ENCODE data around the gene MDGA2. TPM values are rescaled to one million over a fixed set of nuclear protein-coding genes. Genes with fewer than 3 reads are reported as not detected.
"Not testable (repeated sequence)": the region's sequence is repeated elsewhere in the genome, so short reads cannot be mapped to it uniquely, and the experiment has no call there.

The MDGA2 gene
- total RNA-seq, 2 experiments from 2014 or later = not detected

- H3K36me3 Mint-ChIP-seq (ENCODE audit: low read depth) = no peaks in the 10 kb centered on the region
- peaks cover 6% of the 10 kb centered on the region for H3K4me1 Mint-ChIP-seq
- CTCF ChIA-PET = interaction anchor here (0.8 kb wide), 1 partner anchor 17 kb away, joined by 3 read pairs; no protein-coding TSS in a partner anchor
- intact Hi-C loops (cut with DNase I, micrococcal nuclease) = no loop called here
- ATAC-seq (no peak), DNase-seq (no peak)
- no peak overlapping the region for H3K4me3 Mint-ChIP-seq
- H3K9me3 Mint-ChIP-seq (ENCODE audit: low read depth) = peaks cover 4% of the 10 kb centered on the region
- H3K27me3 Mint-ChIP-seq = no peaks in the 10 kb centered on the region
- POLR2A ChIA-PET = no interaction called here
- H3K27ac Mint-ChIP-seq = no peak overlapping the region
These were observed 415.6 kb downstream of the MDGA2 start for GRCh38 chr14:47259796-47260195.

- POLR2A ChIA-PET = no interaction called here
- DNase-seq = no peak
- intact Hi-C loops (cut with DNase I, micrococcal nuclease) = no loop called here
- H3K27ac Mint-ChIP-seq = no peak overlapping the region
- ATAC-seq = peak; percentile 44
- H3K36me3 Mint-ChIP-seq (ENCODE audit: low read depth) = peaks cover 2% of the 10 kb centered on the region
- H3K27me3 Mint-ChIP-seq = no peaks in the 10 kb centered on the region
- H3K4me1 Mint-ChIP-seq = peaks cover 6% of the 10 kb centered on the region
- peaks cover 8% of the 10 kb centered on the region for H3K9me3 Mint-ChIP-seq (ENCODE audit: low read depth)
- no peak overlapping the region for H3K4me3 Mint-ChIP-seq
- CTCF ChIA-PET = no interaction called here
These were observed 418.4 kb downstream of the MDGA2 start for GRCh38 chr14:47257013-47257412.

DNA sequence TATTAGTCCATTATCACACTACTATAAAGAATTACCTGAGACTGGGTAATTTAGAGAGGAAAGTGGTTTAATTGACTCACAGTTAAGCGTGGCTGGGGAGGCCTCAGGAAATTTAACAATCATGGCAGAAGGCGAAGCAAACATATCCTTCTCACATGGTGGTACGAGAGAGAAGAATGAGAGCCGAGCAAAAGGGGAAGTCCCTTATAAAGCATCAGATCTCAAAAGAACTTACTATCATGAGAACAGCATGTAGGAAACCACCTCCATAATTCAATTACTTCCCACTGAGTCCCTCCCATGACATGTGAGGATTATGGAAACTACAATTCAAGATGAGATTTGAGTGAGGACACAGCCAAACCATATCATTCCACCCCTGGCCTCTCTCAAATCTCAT, 422.6 kb downstream of the MDGA2 start:
- POLR2A ChIA-PET = no interaction called here
- Mint-ChIP-seq H3K9me3 (ENCODE audit: low read depth) (peaks cover 8% of the 10 kb centered on the region), H3K27me3 (no peaks in the 10 kb centered on the region), H3K27ac (no peak overlapping the region), H3K4me3 (no peak overlapping the region), H3K4me1 (peaks cover 6% of the 10 kb centered on the region), H3K36me3 (ENCODE audit: low read depth) (peaks cover 2% of the 10 kb centered on the region)
- DNase-seq (no peak), ATAC-seq (no peak)
- intact Hi-C loops (cut with DNase I, micrococcal nuclease) = no loop called here
- CTCF ChIA-PET = no interaction called here

DNA sequence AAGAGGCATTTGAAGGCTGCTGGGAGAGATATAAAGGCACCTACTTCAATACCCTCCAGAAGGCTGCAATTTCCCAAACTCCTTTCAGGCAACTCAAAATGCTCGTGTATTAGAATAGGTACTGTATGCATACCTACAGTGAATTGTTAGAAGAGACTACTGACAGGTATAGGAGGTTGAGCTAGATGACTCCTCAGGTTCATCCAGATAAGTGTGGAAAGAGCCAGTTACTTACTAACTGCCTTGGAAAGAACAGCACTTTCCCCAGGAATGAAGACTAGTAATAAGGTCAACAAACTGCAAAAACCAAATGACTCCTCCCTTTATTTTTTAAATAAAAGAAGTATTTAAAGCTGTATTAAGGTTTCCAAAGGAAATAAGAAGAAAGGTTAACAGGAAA, 429.0 kb downstream of the MDGA2 start:
- ChIA-PET CTCF (no interaction called here), POLR2A (no interaction called here)
- intact Hi-C loops (cut with DNase I, micrococcal nuclease) = no loop called here
- Mint-ChIP-seq H3K27me3 (no peaks in the 10 kb centered on the region), H3K36me3 (ENCODE audit: low read depth) (no peaks in the 10 kb centered on the region), H3K27ac (no peak overlapping the region), H3K4me3 (no peak overlapping the region), H3K4me1 (no peaks in the 10 kb centered on the region), H3K9me3 (ENCODE audit: low read depth) (no peaks in the 10 kb centered on the region)
- DNase-seq (no peak), ATAC-seq (no peak)

GRCh38 chr14:47242579-47242978, 432.8 kb downstream of the MDGA2 start:
- H3K4me1 Mint-ChIP-seq; H3K9me3 Mint-ChIP-seq (ENCODE audit: low read depth); H3K27ac Mint-ChIP-seq; intact Hi-C loops (cut with DNase I, micrococcal nuclease); CTCF ChIA-PET; ATAC-seq; POLR2A ChIA-PET; DNase-seq; H3K27me3 Mint-ChIP-seq; H3K36me3 Mint-ChIP-seq (ENCODE audit: low read depth); H3K4me3 Mint-ChIP-seq: not testable (repeated sequence)

DNA sequence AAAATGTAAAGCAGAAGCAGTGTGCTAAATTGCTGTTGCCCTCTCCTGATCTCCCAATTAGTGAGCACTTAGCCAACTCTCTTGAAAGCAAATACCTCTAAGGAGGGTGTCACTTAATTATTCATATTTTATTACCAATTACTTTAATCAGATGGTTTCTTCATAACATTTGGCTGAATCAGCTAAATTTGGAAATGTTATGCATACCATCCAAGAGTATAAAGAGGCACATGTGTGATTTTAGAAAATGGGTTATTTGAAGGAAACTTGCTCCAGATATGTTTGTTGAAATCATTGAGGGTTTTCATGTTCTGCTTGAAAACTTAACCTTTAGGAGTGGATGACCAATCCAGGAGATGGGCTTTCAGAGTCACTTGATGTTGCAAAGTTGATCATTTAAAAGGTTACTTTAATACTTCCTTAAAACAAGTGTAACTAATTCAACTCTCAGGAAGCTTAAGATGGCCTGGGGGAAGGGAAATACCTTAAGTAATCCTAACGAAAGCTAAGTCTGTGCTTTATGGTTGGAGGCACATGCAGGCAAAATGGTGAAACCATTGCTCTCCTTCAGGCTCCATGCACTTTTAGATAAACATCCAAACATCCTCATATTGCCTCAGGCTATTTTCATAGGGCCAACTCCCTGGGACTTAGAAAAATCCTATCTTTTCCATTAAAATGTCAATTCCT, 434.5 kb downstream of the MDGA2 start:
- ChIA-PET CTCF (no interaction called here), POLR2A (no interaction called here)
- no peak overlapping the region for H3K27ac Mint-ChIP-seq
- no peaks in the 10 kb centered on the region for H3K4me1 Mint-ChIP-seq
- ATAC-seq = no peak
- H3K4me3 Mint-ChIP-seq = no peak overlapping the region
- DNase-seq = no peak
- no peaks in the 10 kb centered on the region for H3K27me3 Mint-ChIP-seq
- H3K9me3 Mint-ChIP-seq (ENCODE audit: low read depth) = no peaks in the 10 kb centered on the region
- H3K36me3 Mint-ChIP-seq (ENCODE audit: low read depth) = no peaks in the 10 kb centered on the region
- intact Hi-C loops (cut with DNase I, micrococcal nuclease) = no loop called here

DNA sequence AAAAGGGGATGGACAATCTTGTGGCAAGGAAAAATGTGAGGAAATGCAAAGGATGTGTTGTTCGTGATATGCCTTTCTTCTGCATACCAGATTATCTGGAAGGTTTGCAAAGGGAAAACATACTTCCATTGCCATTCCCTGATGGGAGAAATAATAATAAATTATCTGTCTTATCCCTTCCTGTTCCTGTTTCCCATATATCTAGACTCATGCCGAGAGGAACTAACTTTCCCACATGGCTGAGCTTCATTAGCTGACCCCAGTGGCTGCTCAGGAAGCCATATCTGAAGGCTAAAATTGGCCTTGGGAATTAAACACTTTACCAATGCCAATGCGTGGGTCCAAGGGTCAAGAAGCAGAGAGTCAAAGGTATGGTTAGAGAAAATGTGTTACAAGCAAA, 439.8 kb downstream of the MDGA2 start:
- H3K27me3 Mint-ChIP-seq = no peaks in the 10 kb centered on the region
- no peak for DNase-seq
- no peaks in the 10 kb centered on the region for H3K4me1 Mint-ChIP-seq
- peaks cover 3% of the 10 kb centered on the region for H3K9me3 Mint-ChIP-seq (ENCODE audit: low read depth)
- H3K4me3 Mint-ChIP-seq = no peak overlapping the region
- ATAC-seq = no peak
- ChIA-PET CTCF (no interaction called here), POLR2A (no interaction called here)
- H3K27ac Mint-ChIP-seq = no peak overlapping the region
- intact Hi-C loops (cut with DNase I, micrococcal nuclease) = no loop called here
- no peaks in the 10 kb centered on the region for H3K36me3 Mint-ChIP-seq (ENCODE audit: low read depth)

DNA sequence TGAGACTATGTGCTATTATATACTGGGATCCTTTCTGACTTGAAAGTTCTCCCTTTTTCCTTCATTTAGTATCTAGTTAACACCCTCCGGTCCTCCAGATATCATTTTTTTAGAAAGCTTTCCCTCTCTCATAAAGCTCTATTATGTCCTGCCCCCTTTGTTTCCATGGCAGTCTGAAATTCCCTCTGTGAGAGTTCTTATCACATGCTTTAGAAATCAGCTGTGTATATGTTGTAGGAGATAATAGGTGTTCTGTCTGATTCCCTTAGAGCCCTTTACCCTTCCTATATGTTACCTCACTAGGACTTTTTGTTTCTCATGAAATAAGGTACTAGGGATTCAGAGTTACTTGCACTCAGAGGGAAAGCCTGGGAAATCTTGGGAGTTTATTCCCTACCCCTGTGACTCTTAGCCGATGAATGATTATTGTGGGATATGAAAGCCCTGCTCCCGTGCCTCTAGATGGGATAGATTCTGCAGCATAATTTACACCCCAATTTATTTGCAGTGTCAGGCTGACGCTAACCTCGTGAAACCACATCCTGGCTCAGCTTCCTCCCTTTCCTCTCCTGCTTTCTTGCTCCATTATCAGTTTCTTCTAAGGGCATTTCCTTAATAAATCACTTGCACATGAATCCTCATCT, 448.4 kb downstream of the MDGA2 start:
- DNase-seq = no peak

GRCh38 chr14:47223656-47224055, 451.7 kb downstream of the MDGA2 start:
- Mint-ChIP-seq H3K27ac (no peak overlapping the region), H3K4me1 (peaks cover 8% of the 10 kb centered on the region), H3K27me3 (no peaks in the 10 kb centered on the region), H3K4me3 (no peak overlapping the region), H3K9me3 (ENCODE audit: low read depth) (peaks cover 5% of the 10 kb centered on the region), H3K36me3 (ENCODE audit: low read depth) (no peaks in the 10 kb centered on the region)
- intact Hi-C loops (cut with DNase I, micrococcal nuclease) = no loop called here
- ChIA-PET POLR2A (no interaction called here), CTCF (no interaction called here)
- no peak for ATAC-seq
- DNase-seq = no peak

More for the DNA sequence above, 448.4 kb downstream of the MDGA2 start:
- Mint-ChIP-seq H3K36me3 (ENCODE audit: low read depth) (no peaks in the 10 kb centered on the region), H3K9me3 (ENCODE audit: low read depth) (peaks cover 5% of the 10 kb centered on the region), H3K27me3 (no peaks in the 10 kb centered on the region), H3K4me3 (no peak overlapping the region), H3K4me1 (peaks cover 8% of the 10 kb centered on the region), H3K27ac (no peak overlapping the region)
- ChIA-PET POLR2A (no interaction called here), CTCF (interaction anchor here (0.9 to 1.2 kb wide), 2 partner anchors 13 to 14 kb away, joined by 3 read pairs; no protein-coding TSS in a partner anchor)
- ATAC-seq = no peak
- intact Hi-C loops (cut with DNase I, micrococcal nuclease) = no loop called here

DNA sequence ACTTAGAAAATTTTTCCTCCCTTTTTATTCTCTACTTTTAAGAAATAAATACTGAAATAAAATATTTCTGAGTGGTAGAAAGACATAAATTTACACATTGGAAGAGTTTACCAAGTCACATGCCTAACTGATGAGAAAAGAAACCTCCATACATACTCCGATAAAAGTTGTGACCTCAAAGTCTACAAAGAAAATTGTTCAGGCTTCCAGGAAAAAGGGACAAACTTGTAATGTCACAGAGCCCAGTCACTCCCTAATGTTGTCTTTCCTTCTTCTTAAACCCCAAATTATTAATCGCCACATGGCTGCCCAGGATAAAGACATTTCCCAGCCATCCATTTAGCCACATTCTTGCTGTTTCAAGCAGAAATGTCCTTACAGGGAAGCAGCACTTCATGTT, 455.3 kb downstream of the MDGA2 start:
- POLR2A ChIA-PET = no interaction called here
- intact Hi-C loops (cut with DNase I, micrococcal nuclease) = no loop called here
- Mint-ChIP-seq H3K4me3 (no peak overlapping the region), H3K9me3 (ENCODE audit: low read depth) (peaks cover 5% of the 10 kb centered on the region), H3K36me3 (ENCODE audit: low read depth) (no peaks in the 10 kb centered on the region), H3K4me1 (no peaks in the 10 kb centered on the region), H3K27me3 (no peaks in the 10 kb centered on the region), H3K27ac (no peak overlapping the region)
- no peak for DNase-seq
- CTCF ChIA-PET = no interaction called here
- no peak for ATAC-seq

GRCh38 chr14:47211263-47211662, 464.1 kb downstream of the MDGA2 start:
- Mint-ChIP-seq H3K27me3 (no peaks in the 10 kb centered on the region), H3K27ac (no peak overlapping the region), H3K4me3 (no peak overlapping the region), H3K4me1 (no peaks in the 10 kb centered on the region), H3K9me3 (ENCODE audit: low read depth) (no peaks in the 10 kb centered on the region), H3K36me3 (ENCODE audit: low read depth) (no peaks in the 10 kb centered on the region)
- no peak for ATAC-seq
- no peak for DNase-seq
- ChIA-PET POLR2A (no interaction called here), CTCF (interaction anchor here (2.8 kb wide), 1 partner anchor 17 kb away, joined by 7 read pairs; no protein-coding TSS in a partner anchor)
- intact Hi-C loops (cut with DNase I, micrococcal nuclease) = no loop called here

DNA sequence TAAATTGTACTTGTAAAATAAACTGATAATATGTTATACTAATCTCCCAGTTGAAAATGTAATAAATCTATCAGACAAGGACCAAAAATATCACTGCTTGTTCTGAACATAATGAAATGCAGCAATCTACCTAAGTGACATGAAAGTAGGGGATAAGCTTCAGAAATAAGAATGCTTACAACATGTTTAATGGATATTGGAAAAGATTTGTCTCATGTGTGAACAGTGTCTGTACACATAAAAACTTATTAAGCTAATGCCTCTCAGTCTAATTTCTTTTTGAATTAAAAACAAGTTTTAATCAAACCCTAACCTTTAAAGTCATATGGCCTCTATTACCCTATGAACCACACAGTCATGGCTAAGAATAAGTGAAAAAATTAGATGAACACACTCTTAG, 465.3 kb downstream of the MDGA2 start:
- Mint-ChIP-seq H3K27ac (no peak overlapping the region), H3K9me3 (ENCODE audit: low read depth) (no peaks in the 10 kb centered on the region), H3K4me1 (no peaks in the 10 kb centered on the region), H3K4me3 (no peak overlapping the region), H3K27me3 (no peaks in the 10 kb centered on the region), H3K36me3 (ENCODE audit: low read depth) (no peaks in the 10 kb centered on the region)
- POLR2A ChIA-PET = no interaction called here
- ATAC-seq (no peak), DNase-seq (no peak)
- CTCF ChIA-PET = no interaction called here
- intact Hi-C loops (cut with DNase I, micrococcal nuclease) = no loop called here
